ENCODE data around the gene LUC7L3.

DNA sequence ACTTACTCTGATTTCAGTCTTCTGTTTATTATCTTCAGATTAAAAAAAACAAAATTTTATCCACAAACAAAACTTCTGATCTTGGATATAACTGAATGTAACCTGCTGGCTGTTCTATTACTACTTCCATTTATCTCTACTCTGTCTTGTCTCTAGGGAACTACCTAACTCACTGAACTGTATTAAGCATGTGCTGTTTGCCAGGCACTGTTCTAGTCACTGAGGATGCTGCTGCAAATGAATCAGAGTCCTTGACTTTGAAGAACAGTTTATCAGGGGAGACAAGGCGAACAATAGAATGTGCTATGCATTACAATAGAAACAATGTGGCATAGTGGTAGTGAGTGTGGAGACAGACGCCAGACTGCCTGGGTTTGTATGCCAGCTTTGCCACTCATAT is 9.4 kb upstream of the LUC7L3 start:
- TF ChIP-seq CTCF (IDR thresholded peaks at IDR 0.05; ENCODE audit: low read length) (no peak), EZH2 (optimal IDR thresholded peaks at IDR 0.05; ENCODE audit: low read depth, low read length) (no peak), EZH2phosphoT487 (IDR thresholded peaks at IDR 0.05; ENCODE audit: low read length) (no peak)

All from MM.1S (cell line).